GM18909 (cell line): Measurements from ENCODE around the gene CLDN15.

Experiments
- ATAC-seq: cut with Tn5 transposase; IDR thresholded peaks from one replicate; pipeline ENCODE4 v1.9.1; 2021; ENCODE audit warnings: mild to moderate bottlenecking; ENCODE audit not compliant: unreplicated experiment, poor library complexity

Gene CLDN15

DNA sequence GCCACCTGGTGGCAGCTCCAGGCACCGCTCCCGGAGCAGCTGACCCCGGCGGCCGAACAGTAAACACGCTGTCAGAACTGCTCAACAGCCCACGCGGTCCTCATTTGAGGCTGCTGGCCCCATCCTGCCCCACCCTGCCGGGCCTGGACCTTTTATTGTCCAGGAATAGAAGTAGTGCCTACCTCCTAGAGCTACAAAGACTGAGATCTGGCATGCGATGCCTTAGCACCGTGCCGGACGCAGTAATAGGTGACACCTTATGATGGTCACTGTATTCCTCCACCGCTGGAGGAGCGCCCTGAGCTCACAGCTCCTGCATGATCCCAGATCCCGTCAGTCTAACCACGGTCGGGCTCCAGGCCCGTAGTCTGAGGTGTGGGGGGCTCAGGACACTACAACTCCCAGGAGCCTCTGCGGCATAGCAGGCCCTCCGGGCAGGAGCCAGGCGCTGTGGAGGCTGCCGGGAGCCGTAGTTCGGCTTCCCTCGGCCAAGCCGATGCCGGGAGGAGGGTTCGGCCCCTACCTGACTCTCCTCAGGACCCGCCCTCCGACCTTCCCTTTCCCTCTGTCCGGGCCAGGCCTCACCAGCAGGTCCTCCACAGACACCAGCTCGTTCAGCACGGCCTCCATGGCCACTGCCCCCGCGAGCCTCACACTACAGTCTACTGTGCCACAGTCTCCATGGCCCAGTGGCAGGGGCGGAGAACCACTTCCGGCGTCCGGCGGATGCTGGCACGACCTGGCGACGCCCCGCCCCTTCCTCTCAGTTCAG, 7.0 kb upstream of the CLDN15 start, which contains the start of gene FIS1:
Gene FIS1 (minus strand): TSS at position 707 of the 772 bp plus-strand sequence. CDS start 77 bp downstream, at position 630.
- peak; percentile 91 for ATAC-seq

GRCh38 chr7:101243646-101244374, 6.2 kb upstream of the CLDN15 start:
- ATAC-seq = no peak

- ATAC-seq = no peak
Measured at GRCh38 chr7:101241443-101242349, 4.1 kb upstream of the CLDN15 start.

GRCh38 chr7:101241015-101241363, 3.4 kb upstream of the CLDN15 start:
- no peak for ATAC-seq

DNA sequence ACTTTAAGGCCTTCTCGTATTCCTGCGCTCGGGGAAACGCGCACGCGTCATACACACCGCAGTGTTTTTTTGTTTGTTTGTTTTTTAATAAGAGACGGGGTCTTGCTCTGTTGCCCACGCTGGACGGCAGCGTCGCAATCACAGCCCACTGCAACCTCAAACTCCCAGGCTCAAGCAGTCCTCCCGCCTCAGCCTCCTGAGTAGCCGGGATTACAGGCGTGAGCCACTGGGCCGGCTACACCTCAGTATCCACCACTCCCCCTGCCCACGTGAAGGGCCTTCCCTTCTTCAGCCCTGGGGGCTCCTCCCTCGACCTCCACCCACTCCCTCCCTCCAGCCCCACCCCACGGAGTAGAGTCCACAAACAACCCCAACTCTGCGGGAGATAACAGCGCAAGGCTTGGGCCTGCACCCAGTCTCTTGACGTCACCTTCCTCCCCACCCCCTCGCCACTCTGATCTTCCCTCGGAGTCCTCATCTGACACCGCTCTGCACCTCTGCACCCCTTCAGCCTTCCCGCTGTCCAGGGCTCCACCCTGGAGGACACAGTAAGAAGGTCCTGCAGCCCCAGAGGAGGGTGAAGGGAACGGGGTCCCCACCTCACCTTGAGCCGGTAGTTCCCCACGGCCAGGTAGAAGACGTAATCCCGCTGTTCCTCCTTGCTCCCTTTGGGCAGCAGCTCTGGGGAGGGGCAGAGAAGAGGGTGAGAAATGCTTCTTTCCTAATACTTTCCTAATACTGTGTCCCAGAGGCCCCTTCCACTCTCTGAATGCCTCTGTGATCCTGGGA, 2.8 kb upstream of the CLDN15 start:
- no peak for ATAC-seq

GRCh38 chr7:101239951-101240220, 2.3 kb upstream of the CLDN15 start:
- ATAC-seq = no peak

DNA sequence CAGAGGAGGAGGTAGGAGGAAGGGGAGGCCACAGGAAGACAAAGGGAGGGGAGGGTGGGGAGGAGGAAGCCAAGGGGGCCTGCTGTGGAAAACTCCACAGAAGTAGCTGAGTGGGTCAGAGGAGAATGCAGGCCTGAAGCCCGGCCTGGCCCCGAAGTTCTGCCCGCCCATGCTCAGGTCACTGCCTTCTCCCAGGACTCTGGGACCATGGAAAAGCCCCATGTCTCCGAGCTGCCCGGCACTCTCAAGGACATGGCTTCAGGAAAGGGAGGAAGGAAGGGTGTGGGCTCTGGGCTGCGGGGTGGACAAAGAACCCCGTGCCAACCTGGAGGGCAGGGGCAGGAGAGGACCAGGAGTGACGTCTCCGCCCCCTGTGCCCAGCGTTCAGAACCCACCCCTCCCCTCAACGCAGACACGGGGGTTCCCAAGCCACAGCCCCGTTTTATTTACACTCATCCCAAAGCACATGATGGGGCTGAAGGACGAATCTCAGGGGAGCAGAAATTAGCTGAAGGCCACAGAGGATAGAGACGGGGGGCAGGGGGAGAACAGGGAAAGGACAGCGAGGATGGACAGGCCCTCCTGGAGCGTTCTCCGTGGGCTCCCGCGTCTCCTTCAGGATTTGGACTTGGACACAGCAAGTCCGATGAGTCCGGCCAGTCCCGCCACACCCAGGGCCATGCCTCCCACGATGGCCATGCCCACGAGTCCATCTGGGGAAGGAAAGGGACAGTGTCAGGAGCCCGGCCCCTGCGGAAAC, 1.8 kb upstream of the CLDN15 start:
- ATAC-seq = no peak

- no peak for ATAC-seq
Measured at GRCh38 chr7:101238226-101239182, 902 bp upstream of the CLDN15 start.

- ATAC-seq = no peak
Measured at GRCh38 chr7:101236292-101236835, 1.2 kb downstream of the CLDN15 start.

GRCh38 chr7:101235522-101235921, 2.1 kb downstream of the CLDN15 start:
- no peak for ATAC-seq

DNA sequence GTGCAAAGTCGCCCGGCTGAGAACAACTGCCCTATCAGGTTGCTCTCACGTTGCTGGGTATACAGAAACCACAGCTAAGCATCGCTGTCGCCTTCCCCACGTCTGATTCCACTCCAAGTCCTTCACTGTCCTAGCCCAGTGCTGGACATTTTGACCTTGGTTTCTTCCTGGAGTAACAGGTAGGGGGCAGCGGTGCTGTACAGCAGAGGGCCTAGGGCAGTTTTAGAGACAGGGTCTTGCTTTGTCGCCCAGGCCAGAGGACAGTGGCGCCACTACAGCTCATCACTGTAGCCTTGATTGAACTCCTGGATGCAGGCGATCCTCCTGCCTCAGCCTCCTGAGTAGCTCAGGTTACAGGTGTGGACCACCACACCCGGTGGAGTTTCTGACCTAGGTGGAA, 2.6 kb downstream of the CLDN15 start:
- no peak for ATAC-seq

DNA sequence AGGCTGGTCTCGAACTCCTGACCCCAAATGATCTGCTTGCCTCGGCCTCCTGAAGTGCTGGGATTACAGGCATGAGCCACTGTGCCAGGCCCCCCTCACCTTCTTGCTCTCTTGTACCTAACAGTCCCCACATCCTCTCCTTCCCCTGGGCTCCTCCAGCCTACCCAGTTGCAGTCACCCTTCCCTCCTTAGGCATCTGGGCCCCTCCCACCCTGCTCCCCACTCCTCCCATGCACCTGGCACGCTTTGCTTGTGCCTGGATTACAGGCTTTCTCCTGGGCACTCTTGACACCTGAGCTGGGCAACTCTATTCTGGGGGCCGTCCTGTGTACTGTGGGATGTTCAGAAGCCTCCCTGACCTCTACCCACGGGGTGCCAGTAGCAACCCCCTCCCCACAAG, 3.0 kb downstream of the CLDN15 start:
- ATAC-seq = no peak

GRCh38 chr7:101233907-101234547, 3.6 kb downstream of the CLDN15 start:
- no peak for ATAC-seq

DNA sequence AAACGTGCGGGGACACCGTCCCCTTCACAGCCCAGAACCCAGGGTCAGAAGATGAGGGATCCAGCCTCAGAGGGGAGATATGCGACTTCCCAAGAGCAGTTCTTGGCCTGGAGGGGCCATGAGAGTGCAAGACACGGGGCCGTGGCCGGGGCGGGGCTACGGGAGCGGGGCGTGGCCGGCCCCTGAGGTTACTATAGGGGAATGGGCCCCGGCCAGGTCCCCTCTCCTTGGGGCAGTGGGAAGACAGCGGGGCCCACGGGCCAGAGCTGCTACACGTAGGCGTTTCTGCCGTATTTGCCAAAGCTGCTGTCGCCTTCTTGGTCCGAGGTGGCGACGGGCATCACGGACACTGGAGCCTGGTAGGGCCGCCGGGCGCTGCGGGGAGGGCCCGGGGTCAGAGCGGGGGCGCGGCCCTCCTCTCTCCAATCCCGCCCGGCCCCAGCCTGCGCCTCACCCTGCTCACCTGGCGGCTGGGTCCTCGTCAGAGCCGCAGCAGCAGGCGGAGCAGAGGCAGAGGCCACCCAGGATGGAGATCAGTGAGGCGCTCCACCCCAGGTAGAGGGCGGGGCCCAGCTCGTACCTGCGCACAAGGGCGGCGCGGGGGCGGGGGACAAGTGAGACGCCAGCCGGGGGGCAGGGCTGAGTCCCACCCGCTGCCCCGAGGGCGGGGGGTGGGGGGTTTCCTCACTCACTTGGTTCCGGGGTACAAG, 5.3 kb downstream of the CLDN15 start:
- no peak for ATAC-seq

DNA sequence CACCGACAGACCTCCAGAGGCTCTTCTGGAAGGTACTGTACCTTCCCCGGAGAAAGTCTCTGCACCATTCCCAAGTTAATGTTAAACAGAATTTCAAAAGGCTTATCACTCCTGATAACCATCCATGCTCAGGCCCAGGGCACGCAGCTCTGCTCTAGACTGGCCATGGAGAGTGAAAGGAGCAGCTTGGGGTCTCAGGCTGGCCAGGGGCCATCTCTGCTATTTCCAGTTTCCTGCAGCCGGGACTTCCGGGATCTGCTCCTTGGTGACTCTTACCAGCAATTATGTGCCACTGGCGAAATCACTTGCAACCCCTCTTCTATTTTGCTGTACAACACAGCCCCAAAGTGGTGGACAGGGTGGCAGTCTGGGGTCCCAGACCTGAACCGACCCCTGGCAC, 6.0 kb downstream of the CLDN15 start:
- no peak for ATAC-seq

DNA sequence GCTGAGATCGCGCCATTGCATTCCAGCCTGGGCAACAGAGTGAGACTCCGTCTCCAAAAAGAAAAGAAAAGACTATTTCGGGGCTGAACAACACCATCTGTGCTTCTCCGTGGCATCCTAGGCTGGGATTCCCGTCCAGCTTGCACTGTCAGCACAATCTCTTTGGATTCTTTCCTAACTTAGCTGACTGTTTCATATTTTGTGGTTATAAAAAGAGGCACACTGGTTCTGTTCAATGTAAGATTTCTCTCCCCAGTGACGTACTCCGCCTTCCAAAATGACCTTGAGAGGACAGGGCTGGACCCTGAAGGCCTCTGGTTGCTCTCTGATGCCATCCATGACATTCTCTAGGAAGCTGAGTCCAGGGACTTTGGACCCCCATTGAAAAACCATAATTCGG, 10.9 kb downstream of the CLDN15 start:
- ATAC-seq = no peak

GRCh38 chr7:101225650-101226049, 12.0 kb downstream of the CLDN15 start:
- ATAC-seq = no peak
